Prostate gland (tissue), 2 donors: ENCODE results near the gene ZKSCAN8. TPM values are rescaled to one million over a fixed set of nuclear protein-coding genes. Genes with fewer than 3 reads are reported as not detected.

ENCODE experiments used
- DNase-seq: peaks from one replicate; pipeline ENCODE4 v3.0.0-alpha.2; 2019; ENCODE audit warnings: low spot score
- H3K27ac ChIP-seq, 2 donors: fragments of 200-600 bp; sonication (generic); 2 replicates each; pipeline ENCODE4 v1.5.1; 2017 to 2019
- H3K27me3 ChIP-seq: fragments of 200-600 bp; sonication (generic); replicated peaks from 2 replicates; pipeline ENCODE4 v1.5.1; 2019; ENCODE audit not compliant: insufficient read depth
- H3K36me3 ChIP-seq, 2 donors: fragments of 200-600 bp; sonication (generic); 1 replicate in 1 of 2; 2 replicates in 1 of 2; pipeline versions ENCODE4 v1.5.1 to v1.8.1; 2017 to 2019
- H3K4me1 ChIP-seq: fragments of 200-600 bp; sonication (generic); replicated peaks from 2 replicates; pipeline ENCODE4 v1.5.1; 2019
- H3K4me3 ChIP-seq, 2 donors: fragments of 200-600 bp; sonication (generic); 2 replicates each; pipeline ENCODE4 v1.5.1; 2017 to 2019
- H3K9me3 ChIP-seq: fragments of 200-600 bp; sonication (generic); 2 replicates; pipeline ENCODE4 v1.5.1; 2017
- CTCF ChIP-seq, 4 experiments: fragments of 200-600 bp in 2 of 4; fragments of 450-650 bp in 2 of 4; sonication (generic) in 2 of 4; IDR thresholded peaks; 1 replicate in 3 of 4; 2 replicates in 1 of 4; pipeline ENCODE4 v1.5.1; 2016 to 2019; ENCODE audit warnings: antibody characterized with exemption in 4 of 4, mild to moderate bottlenecking in 2 of 4, moderate library complexity in 2 of 4
- POLR2A ChIP-seq: fragments of 450-650 bp; IDR thresholded peaks from one replicate; pipeline ENCODE4 v1.6.1; 2016; ENCODE audit warnings: antibody characterized with exemption, mild to moderate bottlenecking
- POLR2AphosphoS5 ChIP-seq: sonication (generic); formaldehyde crosslinking; IDR thresholded peaks from one replicate; pipeline ENCODE4 v1.6.1; 2017; ENCODE audit warnings: antibody characterized with exemption
- WGBS: methylation state at CpG from one replicate; pipeline ENCODE4 v1.1.5; 2018; 5-methylcytosine and 5-hydroxymethylcytosine counted together
- intact Hi-C: fragments of 100-400 bp; cut with DNase I; formaldehyde crosslinking; loops from one replicate; pipeline ENCODE4 v1.14.2; 2022
- total RNA-seq, 2 donors: library from RNA; depleted of rRNA; stranded (reverse); fragments of >200 nt; gene quantifications; one replicate each; pipeline ENCODE4 v1.1.0, GENCODE V29; 2016

The ZKSCAN8 gene
- total RNA-seq, 2 donors from 2014 or later: 20.5 to 39.4 TPM

GRCh38 chr6:28134716-28135115 is 7.0 kb upstream of the ZKSCAN8 start:
- Histone ChIP-seq H3K27ac (no peak overlapping the region), H3K4me3 (no peak overlapping the region), H3K36me3 (no peaks in the 10 kb centered on the region), H3K9me3 (no peaks in the 10 kb centered on the region), H3K4me1 (peaks cover 4% of the 10 kb centered on the region), H3K27me3 (no peaks in the 10 kb centered on the region)
- TF ChIP-seq CTCF (IDR thresholded peaks at IDR 0.05) (no peak), POLR2A (no peak), POLR2AphosphoS5 (no peak)
- intact Hi-C loops: loop anchor here (5.0 to 10.0 kb wide), 3 partner anchors 120 to 218 kb away; partner anchors contain the start of genes NKAPL, ZKSCAN4 and ZSCAN31
- DNase-seq: no peak
- 65% methylated on average over 1 of the region's 1 CpG for WGBS

DNA sequence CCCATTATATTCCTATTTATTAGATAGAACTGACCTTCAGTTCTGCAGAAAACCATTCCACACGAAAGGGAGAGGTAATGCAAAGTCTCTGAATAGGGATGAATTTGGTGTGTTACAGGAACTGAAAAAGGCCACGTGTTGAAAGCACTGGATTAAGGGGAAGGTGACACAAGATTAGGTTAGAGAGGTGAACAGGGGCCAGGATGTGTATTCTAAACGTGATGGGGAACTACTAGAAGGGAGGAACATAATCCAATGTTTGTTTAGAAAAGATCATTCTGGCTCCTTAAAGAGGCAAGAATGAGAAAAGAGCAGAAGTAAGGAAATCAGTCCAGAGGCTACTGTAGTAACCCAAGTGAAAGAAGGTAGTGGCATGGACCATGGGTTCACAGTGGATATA is 6.3 kb upstream of the ZKSCAN8 start:
- Histone ChIP-seq H3K4me3 (no peak overlapping the region), H3K9me3 (no peaks in the 10 kb centered on the region), H3K27me3 (no peaks in the 10 kb centered on the region), H3K4me1 (peaks cover 4% of the 10 kb centered on the region), H3K36me3 (no peaks in the 10 kb centered on the region), H3K27ac (no peak overlapping the region)
- DNase-seq: no peak
- WGBS: 15% methylated on average over 3 of the region's 3 CpGs
- intact Hi-C loops: loop anchor here (5.0 to 10.0 kb wide), 3 partner anchors 119 to 217 kb away; partner anchors contain the start of genes NKAPL, ZKSCAN4 and ZSCAN31
- TF ChIP-seq POLR2A: no peak
- no peak for TF ChIP-seq CTCF (IDR thresholded peaks at IDR 0.05)
- no peak for TF ChIP-seq POLR2AphosphoS5

GRCh38 chr6:28136585-28137504 is 4.8 kb upstream of the ZKSCAN8 start:
- Histone ChIP-seq H3K4me3 (peak overlapping the region; percentile 61 to 78), H3K36me3 (no peaks in the 10 kb centered on the region), H3K4me1 (peaks cover 4% of the 10 kb centered on the region), H3K27me3 (no peaks in the 10 kb centered on the region), H3K27ac (peak overlapping the region; percentile 87 to 92), H3K9me3 (no peaks in the 10 kb centered on the region)
- DNase-seq: peak; percentile 75
- intact Hi-C loops: loop anchor here (2.0 to 10.0 kb wide), 4 partner anchors 56 to 215 kb away; partner anchors contain the start of genes NKAPL, ZKSCAN4, ZNF165 and ZSCAN31
- under 1% methylated on average over 58 of the region's 58 CpGs for WGBS
- TF ChIP-seq POLR2AphosphoS5 (peak; percentile 80), CTCF (IDR thresholded peaks at IDR 0.05) (no peak)

DNA sequence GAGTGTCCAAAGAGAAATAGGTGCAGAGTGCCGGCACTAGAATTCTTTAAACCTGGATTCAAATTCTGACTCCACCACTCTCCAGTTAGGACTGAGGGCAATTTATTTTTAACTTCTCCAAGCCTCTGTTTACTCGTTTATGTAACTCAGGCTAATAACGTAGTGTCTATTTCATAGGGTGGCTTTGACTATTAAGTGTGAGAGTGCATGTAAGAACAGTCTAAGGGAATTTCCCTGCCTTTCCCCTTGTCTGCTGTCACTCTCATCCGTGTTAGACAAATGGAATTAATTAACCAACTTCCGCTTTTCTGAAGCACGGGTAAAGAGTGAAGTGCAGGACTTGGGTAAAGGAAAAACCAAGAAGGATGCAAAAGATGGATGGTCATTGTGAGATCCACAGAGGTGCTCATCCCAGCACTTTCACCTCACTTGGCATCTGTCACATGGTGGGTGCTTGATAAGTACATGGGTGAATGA is 4.1 kb upstream of the ZKSCAN8 start:
- no peak for DNase-seq

More for the DNA sequence above, 4.1 kb upstream of the ZKSCAN8 start:
- Histone ChIP-seq H3K36me3 (no peaks in the 10 kb centered on the region), H3K4me3 (peak overlapping the region; percentile 61 to 78), H3K27ac (peak overlapping the region; percentile 87 to 92), H3K4me1 (peaks cover 4% of the 10 kb centered on the region), H3K27me3 (no peaks in the 10 kb centered on the region), H3K9me3 (no peaks in the 10 kb centered on the region)
- TF ChIP-seq CTCF (IDR thresholded peaks at IDR 0.05): no peak
- TF ChIP-seq POLR2A: no peak
- TF ChIP-seq POLR2AphosphoS5: no peak
- WGBS: under 1% methylated on average over 6 of the region's 6 CpGs
- intact Hi-C loops: loop anchor here (2.0 to 10.0 kb wide), 4 partner anchors 57 to 215 kb away; partner anchors contain the start of genes NKAPL, ZKSCAN4, ZNF165 and ZSCAN31
